Inflammatory macrophage treated with lipopolysaccharide for 4 hours (primary cell): Measurements from ENCODE around the gene EXOC6.

Source experiments
- DNase-seq: peaks from one replicate; pipeline ENCODE4 v3.0.0-alpha.2; 2020

Gene EXOC6

DNA sequence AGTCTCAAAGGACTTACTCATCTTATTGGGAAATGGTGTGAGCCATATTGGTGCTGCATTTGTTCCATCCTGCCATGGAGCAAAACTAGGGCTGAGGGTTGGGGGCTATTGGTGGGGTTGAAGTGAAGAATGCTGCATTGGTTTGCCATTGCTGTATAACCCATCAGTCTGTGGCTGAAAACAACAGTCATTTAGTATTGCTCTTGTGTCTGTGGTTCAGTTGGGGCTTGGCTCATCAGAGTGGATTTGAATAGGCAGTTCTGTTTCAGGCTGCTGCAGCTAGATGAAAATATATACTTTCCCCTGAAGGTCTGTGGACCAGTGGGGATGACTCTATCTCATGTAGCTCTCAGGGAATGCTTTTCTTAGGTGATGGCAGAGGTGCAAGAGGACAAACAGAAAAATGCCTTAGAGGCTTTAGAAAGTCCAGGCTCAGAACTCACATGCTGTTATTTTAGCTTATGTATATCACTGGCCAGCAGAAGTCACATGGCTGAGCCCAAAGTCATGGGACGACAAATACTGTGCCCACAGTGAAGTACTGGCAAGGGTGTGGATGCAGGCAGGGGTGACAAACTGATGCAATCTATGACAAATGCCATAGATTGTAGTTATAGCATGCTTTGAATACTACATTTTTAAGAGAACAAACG, 15.2 kb upstream of the EXOC6 start:
- DNase-seq: no peak

DNA sequence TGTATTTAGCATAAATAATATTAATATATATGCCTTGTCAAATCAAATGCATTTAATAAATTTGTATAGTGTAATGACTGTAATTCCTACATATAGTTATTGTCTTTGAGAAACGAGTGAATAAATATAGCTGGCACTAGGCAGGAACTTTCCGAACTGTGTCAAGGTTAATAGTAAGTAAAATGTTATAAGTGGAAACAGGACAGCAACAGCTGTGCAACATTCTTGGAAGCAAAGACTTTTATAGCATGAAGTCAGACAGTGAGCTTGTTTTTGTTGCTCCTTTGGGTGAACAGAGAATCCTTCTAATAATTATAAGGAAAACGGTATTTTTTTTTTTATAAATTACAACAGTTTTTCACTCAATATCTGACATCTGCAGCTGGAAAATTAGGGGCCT, 14.0 kb upstream of the EXOC6 start:
- no peak for DNase-seq

DNA sequence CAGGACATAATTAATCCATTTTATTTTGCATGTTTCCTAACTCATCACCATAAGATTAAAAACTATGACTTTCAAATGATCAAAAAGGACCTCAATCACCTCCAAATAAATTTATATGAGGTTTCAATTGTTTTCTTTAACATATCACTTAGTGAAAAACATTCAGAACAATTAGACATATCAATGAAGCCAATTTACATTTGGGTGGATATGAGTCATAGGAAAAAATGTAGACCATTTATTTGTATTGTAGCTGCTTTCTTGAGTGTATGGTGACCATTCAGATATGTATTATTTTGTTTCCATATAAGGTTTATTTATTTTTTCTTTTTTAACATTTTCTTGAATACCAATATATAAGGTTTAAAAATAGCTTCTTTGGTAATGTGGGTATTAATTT, 13.3 kb upstream of the EXOC6 start:
- no peak for DNase-seq

DNA sequence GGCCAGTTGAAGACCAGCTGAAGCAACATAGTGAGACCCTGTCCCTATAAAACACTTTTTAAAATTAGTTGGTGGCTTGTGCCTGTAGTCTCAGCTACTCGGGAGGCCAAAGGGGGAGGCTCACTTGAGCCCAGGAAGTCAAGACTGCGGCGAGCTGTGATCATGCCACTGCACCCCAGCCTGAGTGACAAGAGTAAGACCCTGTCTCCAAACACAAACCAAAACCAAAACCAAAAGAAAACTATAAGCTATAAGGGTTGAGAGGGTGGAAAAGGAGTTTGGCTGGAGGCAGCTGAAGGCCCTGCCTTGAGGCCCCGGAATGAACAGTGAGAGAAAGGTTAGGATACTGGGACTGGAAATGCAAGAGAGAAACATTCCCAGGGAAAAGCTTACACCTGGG, 10.9 kb upstream of the EXOC6 start:
- no peak for DNase-seq

DNA sequence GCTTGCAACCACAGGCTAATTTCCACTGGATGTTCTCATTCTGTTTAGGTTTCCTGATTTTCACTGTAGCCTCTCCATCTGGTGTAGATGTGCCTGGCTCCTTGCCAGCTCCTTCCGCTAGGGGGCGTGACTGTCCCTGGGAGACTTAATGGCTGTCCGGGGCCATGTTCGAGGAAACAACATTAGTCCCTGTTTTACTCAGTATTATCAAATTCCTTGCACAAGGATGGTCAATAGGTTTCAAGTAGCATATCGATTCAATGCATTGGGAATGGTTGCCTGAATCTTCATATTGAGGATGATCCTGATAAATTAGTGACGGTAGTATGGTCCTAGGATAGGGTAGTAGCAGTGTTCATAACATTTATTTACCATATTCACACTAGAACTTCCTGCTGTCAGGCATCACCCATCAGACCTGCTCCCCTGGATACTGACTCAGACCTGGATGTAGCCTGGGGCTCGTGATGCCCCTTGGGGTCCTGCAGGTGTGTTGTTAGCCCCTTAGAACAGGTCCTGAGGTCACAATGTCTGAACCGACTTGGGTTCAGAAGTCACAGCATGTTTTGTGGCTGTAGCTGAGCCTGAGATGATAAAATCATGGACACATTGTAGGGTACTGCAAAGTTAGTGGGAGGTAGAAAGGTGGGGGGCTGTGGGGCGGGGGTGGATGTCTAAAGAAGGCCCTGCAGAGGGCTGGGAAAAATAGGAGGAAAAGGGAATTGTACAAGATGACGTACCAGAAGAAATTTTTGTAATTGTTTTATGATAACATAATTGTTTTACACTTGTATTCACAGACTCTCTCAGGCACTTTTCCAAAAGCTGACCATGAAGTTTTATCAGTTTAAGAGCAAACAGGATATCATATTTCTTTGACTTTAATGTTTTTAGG, 8.9 kb upstream of the EXOC6 start:
- DNase-seq: peak; percentile 65

DNA sequence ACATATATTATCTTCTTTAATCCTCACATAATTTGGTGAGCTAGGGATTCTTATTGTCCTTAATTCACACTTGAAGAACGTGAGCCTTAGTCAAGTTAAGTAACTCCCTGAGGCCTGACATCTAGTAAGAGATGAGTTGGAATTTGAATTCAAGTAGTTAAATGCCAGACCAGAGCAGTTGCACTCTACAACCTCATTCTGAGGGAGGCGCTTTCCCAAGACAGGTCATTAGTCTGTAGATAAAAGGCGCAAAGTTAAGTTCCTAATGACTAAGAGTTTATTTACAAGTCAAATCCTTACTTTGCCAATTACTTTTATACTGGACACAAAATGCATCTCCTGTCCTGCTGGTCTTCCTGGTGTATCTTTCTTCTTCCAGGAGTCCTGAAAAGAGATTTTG, 3.6 kb upstream of the EXOC6 start:
- DNase-seq: no peak

DNA sequence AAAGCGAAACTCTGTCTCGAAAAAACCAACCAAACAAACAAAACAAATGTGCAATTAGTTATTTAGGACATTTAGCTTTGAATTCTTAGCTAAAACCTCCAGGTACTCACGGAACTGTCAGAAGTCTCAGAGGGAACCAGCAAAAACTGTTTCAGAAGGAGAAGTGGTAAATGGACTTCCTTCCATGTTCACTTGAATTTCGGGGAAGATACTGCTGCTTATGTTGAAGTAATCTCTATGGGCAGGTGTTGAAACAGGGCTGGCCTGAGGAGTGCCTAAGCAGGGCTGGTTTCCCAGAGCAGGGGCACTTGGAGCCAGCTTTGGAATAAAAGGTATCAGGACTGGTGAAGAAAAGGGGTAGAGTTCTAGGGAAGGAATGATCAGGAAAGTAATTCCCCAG, 2.4 kb upstream of the EXOC6 start:
- DNase-seq: peak; percentile 77

DNA sequence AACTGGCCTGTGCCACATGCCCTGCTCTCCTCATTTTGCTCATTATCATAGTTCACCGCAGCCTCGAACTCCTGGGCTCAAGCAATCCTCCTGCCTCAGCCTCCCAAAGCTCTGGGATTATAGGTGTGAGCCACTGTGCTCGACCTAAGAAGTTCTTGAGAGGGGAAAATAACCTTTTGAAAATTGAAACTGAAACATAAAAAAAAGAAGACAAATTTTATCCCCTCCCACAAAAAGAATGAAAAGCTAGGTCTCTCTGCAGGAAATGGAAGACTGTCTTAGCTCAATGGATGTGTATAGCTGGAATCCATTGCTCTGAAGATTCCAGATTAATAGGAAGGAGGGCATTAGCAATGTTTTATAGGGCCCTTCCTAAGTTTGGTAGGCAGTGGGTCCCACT, 2.0 kb upstream of the EXOC6 start:
- DNase-seq: peak; percentile 32

DNA sequence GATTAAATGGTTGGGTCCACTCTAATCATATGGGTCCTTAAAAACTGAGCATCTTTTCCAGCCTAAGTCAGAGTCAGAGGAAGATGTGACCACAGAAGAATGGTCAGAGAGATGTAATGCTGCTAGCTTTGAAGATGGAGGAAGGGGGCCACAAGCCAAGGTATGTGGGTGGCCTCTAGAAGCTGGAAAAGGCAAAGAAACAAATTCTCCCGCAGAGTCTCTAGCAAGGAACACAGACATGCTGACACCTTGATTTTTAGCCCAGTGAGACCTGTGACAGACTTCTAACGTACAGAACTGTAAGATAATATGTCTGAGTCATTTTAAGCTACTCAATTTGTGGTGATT, 1.5 kb upstream of the EXOC6 start:
- DNase-seq: no peak

DNA sequence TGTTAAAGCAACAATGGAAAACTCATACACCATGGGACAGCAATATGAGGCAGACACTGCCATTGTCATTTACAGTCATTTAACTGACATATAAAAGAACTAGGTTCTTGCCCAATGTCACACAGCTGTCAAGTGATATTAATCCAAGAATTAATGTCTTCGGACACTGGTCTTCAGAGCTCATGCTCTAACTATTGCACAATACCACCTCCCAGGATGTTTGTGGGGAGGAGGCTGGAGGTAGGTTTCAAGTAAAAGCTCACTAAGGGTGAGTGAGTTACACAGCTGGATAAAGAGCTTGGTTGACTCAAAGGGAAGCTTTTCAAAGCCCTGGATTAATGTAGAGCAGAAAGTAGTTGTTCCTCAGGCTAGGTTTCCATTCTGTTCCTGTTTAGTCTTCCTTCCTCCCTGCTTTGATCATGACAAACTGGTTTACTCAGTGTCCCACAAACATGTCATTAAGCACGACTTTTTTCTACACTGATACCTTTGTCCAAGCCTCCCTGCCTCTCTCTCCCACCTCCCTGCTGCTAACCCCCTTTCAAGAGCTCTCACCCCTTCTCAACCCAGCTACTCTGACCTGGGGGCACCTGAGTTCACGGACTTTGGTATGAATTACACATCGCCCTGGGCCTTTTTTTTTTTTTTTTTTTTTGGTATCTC, 987 bp upstream of the EXOC6 start:
- peak; percentile 59 for DNase-seq

DNA sequence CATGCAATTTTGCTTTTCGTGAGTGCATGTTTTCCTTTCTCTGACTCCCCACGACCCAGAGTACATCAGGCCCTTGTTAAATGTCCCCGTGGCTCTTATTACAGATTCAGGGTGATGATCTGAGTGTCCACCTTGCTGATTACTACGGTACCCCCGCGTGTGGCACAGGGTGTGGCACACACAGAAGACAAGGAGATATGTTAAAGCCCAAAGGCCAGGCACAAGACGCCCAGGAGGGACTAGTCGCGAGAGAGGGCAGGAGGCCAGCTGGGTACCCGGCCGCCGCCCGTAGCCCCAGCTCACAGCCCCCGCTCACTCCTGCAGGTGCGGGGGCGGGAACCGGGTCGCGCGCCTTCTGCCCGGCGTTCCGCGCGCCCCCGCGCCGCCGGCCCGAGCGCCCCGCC, 281 bp upstream of the EXOC6 start:
- DNase-seq: no peak

DNA sequence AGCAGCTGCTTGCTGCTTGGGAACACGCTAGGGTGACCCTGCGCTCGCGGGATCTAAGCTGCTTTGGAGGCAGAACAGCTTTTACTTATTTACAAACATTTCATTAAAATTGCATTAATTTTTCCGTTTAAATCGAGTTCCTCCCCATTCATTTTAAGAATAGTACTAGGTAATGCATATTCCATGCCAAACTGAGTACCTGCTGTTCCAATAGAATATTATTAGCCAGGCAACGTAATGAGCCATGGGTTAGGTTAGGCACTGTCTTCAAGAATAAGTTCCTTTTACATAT, 860 bp downstream of the EXOC6 start:
- no peak for DNase-seq

DNA sequence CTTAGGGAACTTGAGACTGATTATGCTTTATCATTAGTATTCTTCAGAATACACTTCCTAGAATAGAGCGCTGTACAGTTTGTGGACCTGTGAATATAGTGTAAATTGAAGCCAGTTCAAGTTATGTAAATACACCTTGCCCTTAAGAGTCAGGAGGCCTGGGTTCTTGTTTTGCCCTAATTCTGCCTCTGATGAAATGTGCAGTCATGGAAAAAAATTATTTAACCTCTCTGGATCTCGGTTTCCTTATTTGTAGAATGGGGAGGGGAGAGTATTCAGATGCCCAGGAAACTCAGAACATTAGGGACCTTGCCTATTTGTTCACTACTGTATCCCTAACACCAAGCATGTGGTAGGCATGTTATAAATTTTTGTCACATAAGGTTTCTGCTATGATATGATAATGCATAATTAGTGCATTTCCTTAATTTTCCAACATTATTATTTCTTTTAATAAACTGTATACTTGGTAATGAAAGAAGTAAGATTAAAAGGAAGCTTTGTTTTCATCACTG, 1.3 kb downstream of the EXOC6 start:
- no peak for DNase-seq

DNA sequence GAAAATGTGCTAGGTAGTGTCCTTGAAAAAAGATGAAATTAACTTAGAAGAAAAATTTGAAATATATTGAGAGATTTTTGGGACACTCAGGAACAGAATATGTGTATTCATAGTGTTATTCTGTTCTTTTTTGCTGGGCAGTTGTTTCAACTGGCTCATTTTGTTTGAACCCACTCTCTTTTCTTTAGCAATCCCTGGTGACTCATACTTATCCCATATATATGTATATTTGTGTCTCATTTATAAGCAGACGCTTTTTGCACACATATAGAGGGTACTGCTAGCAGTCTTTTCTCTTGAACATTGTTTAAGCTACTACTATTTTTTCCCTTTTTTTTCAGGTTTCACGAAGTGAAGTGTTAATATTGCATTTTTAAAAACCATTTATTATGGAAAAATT, 1.9 kb downstream of the EXOC6 start:
- DNase-seq: peak; percentile 61

DNA sequence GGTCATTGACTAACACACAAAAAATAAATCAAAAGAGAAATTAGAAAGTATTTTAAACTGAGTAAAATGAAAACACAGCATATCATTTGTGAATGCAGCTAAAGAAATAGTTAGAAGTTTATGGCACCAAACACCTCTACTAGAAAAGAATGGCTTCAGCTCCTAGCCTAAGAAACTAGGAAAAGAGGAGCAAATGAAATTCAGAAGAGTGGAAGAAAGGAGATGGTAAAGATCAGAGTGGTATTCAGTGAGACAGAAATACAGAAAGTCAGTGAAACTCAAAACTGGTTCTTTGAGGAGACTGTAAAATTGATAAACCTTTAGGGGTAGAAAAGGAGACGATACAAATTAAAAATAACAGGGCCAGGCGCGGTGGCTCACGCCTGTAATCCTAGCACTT, 2.7 kb downstream of the EXOC6 start:
- no peak for DNase-seq

DNA sequence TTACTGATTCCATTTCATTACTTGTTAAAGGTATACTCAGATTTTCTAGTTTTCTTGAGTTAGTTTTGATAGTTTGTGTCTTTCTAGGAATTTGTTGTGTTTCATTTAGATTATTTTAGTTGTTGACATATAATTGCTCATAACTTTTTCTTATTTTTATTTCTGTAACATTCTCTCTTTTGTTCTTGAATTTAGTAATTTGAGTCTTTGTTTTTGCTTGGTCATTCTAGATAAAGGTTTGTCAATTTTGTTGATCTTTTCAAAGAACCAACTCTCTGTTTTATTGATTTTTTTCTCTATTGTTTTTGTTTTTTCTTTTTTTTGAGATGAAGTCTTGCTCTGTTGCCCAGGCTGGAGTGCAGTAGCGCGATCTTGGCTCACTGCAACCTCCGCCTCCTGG, 7.2 kb downstream of the EXOC6 start:
- DNase-seq: no peak

DNA sequence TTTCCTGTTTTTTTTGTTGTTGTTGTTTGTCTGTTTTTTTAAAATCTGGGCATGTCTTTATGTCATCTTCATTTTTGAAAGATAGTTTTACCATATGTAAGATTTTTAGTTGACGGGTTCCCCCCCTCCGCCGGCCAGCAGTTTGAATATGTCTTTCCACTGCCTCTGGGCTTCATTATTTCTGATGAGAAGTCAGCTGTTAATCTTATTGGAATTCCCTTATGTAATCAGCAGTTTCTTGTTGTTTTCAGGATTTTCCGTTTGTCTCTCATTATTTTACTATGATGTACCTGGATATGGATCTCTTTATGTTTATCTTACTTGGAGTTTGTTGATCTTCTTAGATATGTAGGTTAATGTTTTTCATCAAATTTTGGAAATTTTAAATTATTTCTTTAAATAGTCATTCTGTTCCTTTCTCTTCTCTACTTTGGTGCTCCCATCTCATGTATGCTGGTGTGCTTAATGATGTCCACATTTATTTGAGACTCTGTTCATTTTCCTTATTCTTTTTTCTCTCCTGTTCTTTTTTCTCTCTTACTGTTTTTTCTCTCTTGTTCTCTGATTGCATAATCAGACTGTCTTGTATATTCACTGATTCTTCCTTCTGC, 9.7 kb downstream of the EXOC6 start:
- no peak for DNase-seq

DNA sequence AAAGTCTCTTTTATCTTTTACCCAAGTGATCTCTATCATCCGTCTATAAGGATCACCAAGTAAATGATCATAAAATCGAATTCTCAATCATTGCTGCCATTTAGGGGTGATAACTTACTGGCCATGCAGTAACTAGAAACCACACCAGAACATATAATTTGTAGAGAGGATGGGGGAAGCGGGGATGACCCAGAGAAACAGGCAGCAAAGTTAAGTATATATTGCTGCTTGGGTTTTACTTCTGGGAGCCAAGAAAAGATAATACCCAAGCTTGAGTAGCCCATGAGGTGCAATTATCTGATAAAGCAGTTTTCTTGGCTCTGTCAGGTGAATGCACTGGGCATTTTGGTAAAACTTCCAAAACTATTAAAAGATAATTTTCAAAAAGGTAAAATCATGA, 18.9 kb downstream of the EXOC6 start:
- DNase-seq: no peak

DNA sequence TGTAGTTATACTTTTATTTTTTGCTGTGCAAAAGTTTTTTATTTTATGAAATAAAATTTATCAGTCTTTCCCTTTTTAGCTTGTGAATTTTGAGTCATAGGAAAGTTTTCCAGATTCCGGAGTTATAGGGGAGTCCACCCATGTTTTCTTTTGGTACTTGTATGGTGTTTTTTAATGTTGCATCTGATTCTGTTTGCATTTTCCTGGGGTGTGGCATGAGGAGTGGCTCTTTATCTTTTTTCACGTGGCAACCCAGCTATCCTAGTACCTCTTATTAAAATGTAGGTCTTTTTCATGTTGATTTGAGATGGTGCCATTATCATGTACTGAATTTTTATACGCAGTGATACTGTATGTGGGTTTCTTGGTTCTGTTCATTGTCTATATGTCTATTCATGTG, 19.7 kb downstream of the EXOC6 start:
- DNase-seq: no peak

DNA sequence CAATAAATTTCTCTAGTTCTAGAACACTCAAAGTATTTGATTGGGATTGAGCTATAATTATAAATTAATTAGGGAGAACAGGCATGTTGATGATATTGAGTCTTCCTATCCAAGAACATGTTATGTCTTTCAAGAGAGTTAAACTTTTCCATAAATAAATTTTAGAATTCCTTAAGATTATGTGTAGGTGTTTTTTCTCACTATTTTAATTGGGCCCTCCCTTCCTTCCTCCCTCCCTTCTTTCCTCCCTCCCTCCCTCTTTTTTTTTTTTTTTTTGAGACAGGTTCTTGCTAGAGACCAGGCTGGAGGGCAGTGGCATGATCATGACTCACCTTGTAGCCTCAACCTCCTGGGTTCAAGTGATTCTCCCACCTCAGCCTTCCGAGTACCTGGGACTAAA, 20.2 kb downstream of the EXOC6 start:
- no peak for DNase-seq

DNA sequence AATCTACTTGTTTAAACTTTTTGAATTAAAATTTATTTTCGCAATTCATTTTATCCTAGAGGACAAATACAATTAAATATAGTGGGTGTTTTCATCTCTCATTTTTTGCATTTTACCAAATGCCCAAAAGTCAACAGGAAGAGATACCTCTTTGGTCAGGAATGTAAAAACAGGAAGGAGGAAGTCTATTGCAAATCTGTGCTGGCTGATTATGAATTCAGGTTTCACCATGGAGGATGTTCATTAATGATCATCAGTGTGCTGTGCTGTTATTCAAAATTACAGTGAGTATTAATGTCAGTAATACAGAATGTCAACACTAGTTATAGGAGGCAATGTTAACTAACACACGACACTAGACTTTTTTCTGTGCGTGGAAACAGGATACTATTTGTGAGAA, 24.7 kb downstream of the EXOC6 start:
- no peak for DNase-seq

DNA sequence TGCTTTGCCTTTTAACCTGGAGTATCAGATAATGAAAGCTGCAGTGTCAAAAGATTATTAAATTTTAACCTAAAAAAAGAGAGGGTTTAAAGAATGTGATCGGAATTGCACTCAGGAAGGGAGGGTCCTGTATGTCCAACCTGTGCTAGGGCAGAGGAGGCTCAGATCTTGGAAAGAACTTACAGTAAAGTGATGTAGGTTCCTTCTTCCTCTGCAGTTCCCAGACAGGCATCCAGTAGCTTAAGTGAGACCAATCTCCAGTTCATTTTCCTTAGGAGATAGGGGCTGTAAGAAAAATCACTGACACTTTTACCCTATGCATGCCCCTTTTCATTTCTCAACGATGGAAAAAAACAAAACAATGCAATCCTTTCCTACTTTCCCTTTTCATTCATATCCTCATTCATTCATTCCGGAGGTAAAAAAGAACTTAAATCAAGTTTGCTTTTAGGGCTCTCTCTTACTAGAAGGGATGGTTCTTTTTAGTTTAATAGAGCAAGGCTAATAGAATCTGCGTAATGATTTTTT, 28.3 kb downstream of the EXOC6 start:
- DNase-seq: no peak

DNA sequence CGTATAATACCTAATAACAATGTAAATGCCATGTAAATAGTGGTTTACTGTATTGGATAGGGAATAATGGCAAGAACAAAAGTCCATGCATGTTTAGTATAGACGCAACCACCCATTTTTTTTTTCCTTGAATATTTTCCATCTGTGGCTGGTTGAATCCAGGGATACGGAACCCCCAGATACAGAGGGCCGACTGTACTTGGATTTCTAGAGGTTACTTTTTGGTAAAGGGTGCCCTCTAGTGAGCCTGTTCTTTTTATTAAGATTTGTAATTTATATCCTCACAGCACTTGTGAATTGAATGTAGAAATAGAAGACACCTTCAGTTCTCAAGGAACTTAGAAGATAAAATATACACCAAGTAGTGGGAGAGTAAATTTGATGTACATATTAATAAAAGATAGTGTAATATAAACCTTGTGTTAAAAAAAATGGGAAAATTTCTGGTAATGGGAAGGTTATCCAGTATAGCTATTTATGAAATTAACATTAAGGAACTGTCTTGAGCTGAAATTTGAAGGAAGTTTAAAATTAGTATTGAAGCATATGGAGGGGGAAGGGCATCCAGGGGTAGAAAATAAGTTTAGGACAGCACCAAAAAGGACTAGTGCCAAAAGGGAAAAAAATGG, 32.0 kb downstream of the EXOC6 start:
- DNase-seq: peak; percentile 68
